ENCODE data around the gene OSBPL10.

Gene OSBPL10

GRCh38 chr3:31762888-31763351 is 218.1 kb downstream of the OSBPL10 start:
- TF ChIP-seq BHLHE40 (IDR thresholded peaks at IDR 0.05; ENCODE audit: borderline replicate concordance) = no peak
- TF ChIP-seq L3MBTL2 (conservative IDR thresholded peaks at IDR 0.05) = no peak
- no peak for TF ChIP-seq SP1 (IDR thresholded peaks at IDR 0.05)
- no peak for TF ChIP-seq ZNF384 (IDR thresholded peaks at IDR 0.05)
- TF ChIP-seq FOXK2 (IDR thresholded peaks at IDR 0.05) = no peak
- no peak for TF ChIP-seq TARDBP (IDR thresholded peaks at IDR 0.05)
- TF ChIP-seq SUZ12 (IDR thresholded peaks at IDR 0.05) = no peak
- TF ChIP-seq LEF1 (IDR thresholded peaks at IDR 0.05; ENCODE audit: borderline replicate concordance) = no peak
- no peak for TF ChIP-seq PKNOX1 (IDR thresholded peaks at IDR 0.05)
- TF ChIP-seq HDGF (IDR thresholded peaks at IDR 0.05; ENCODE audit: borderline replicate concordance) = no peak
- no peak for TF ChIP-seq FOXA1 (IDR thresholded peaks at IDR 0.05)
- no peak for TF ChIP-seq ELF4 (IDR thresholded peaks at IDR 0.05)
- no peak for TF ChIP-seq NFRKB (IDR thresholded peaks at IDR 0.05)
- TF ChIP-seq FOXM1 (IDR thresholded peaks at IDR 0.05; ENCODE audit: borderline replicate concordance) = no peak
- TF ChIP-seq CTBP1 (IDR thresholded peaks at IDR 0.05; ENCODE audit: borderline replicate concordance) = no peak
- DNase-seq (ENCODE audit: extremely low spot score) = no peak
- ChIA-PET POLR2A (no interaction called here), CTCF (no interaction called here)

GRCh38 chr3:31762097-31762764 is 218.8 kb downstream of the OSBPL10 start:
- DNase-seq (ENCODE audit: extremely low spot score) = no peak
- POLR2A ChIA-PET = no interaction called here
- CTCF ChIA-PET = no interaction called here
- 0 out of 2 replicates have a peak, but pooled peaks have one; percentile 23 for TF ChIP-seq ZNF384 (IDR thresholded peaks at IDR 0.05)
- no peak for TF ChIP-seq BHLHE40 (IDR thresholded peaks at IDR 0.05; ENCODE audit: borderline replicate concordance)

- TF ChIP-seq TARDBP (IDR thresholded peaks at IDR 0.05) (no peak), FOXK2 (IDR thresholded peaks at IDR 0.05) (no peak), CTBP1 (IDR thresholded peaks at IDR 0.05; ENCODE audit: borderline replicate concordance) (no peak), HDGF (IDR thresholded peaks at IDR 0.05; ENCODE audit: borderline replicate concordance) (no peak), FOXA1 (IDR thresholded peaks at IDR 0.05) (no peak), PKNOX1 (IDR thresholded peaks at IDR 0.05) (no peak), BHLHE40 (IDR thresholded peaks at IDR 0.05; ENCODE audit: borderline replicate concordance) (no peak), LEF1 (IDR thresholded peaks at IDR 0.05; ENCODE audit: borderline replicate concordance) (no peak), SP1 (IDR thresholded peaks at IDR 0.05) (no peak), NFRKB (IDR thresholded peaks at IDR 0.05) (no peak), FOXM1 (IDR thresholded peaks at IDR 0.05; ENCODE audit: borderline replicate concordance) (no peak), SUZ12 (IDR thresholded peaks at IDR 0.05) (no peak), L3MBTL2 (conservative IDR thresholded peaks at IDR 0.05) (no peak), ELF4 (IDR thresholded peaks at IDR 0.05) (no peak), ARNT (IDR thresholded peaks at IDR 0.05) (no peak), ZNF384 (IDR thresholded peaks at IDR 0.05) (no peak)
- CTCF ChIA-PET = no interaction called here
- DNase-seq (ENCODE audit: extremely low spot score) = no peak
- POLR2A ChIA-PET = no interaction called here
Measured at GRCh38 chr3:31760654-31761053, 220.4 kb downstream of the OSBPL10 start.

- TF ChIP-seq ZNF384 (IDR thresholded peaks at IDR 0.05) (no peak), ELF4 (IDR thresholded peaks at IDR 0.05) (no peak), CTBP1 (IDR thresholded peaks at IDR 0.05; ENCODE audit: borderline replicate concordance) (no peak), FOXK2 (IDR thresholded peaks at IDR 0.05) (no peak), SP1 (IDR thresholded peaks at IDR 0.05) (no peak), SUZ12 (IDR thresholded peaks at IDR 0.05) (no peak), FOXM1 (IDR thresholded peaks at IDR 0.05; ENCODE audit: borderline replicate concordance) (no peak), HDGF (IDR thresholded peaks at IDR 0.05; ENCODE audit: borderline replicate concordance) (no peak), ARNT (IDR thresholded peaks at IDR 0.05) (no peak), FOXA1 (IDR thresholded peaks at IDR 0.05) (no peak), LEF1 (IDR thresholded peaks at IDR 0.05; ENCODE audit: borderline replicate concordance) (no peak), L3MBTL2 (conservative IDR thresholded peaks at IDR 0.05) (no peak), NFRKB (IDR thresholded peaks at IDR 0.05) (no peak)
- ChIA-PET POLR2A (no interaction called here), CTCF (interaction anchor here (1.0 kb wide), 1 partner anchor 34 kb away, joined by 3 read pairs; no protein-coding TSS in a partner anchor)
- DNase-seq (ENCODE audit: extremely low spot score) = no peak
Measured at GRCh38 chr3:31758322-31758965, 222.6 kb downstream of the OSBPL10 start.

DNA sequence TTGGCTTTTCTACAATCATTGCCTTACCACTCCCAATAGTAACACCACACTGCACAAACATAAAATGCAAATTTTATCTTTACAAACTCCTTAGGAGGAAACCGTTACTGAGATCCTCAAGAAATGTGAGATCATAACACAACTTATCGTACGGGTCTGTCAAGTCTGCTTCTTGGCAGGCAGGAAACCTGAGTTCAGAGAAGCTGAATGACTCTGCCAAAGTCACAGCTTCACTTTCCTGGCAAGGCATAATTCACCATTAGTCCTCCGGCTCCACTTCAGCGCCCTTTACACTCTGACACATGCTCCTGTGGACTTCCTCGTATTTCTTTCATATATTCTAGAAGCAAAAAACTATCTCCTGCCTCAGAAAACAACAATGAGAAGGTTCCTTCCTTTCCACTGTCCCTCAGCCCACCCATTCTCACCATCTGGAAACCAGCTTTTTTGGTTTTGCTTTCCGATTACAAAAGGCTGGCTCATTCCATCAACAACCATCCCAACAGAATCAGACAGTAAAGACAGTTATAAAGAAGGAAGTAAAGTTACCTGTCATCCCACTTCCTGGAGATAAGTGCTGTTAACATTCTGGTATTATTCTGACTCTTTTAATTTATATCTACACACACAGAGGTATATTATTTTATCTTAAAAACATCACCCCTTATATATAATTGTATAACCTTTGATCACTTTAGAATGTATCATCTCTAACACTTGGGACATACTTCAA is 225.0 kb downstream of the OSBPL10 start:
- POLR2A ChIA-PET = no interaction called here
- no peak for DNase-seq (ENCODE audit: extremely low spot score)
- no peak for TF ChIP-seq ELF4 (IDR thresholded peaks at IDR 0.05)
- no peak for TF ChIP-seq L3MBTL2 (conservative IDR thresholded peaks at IDR 0.05)
- CTCF ChIA-PET = interaction anchor here (1.1 kb wide), 1 partner anchor 11 kb away, joined by 4 read pairs; no protein-coding TSS in a partner anchor

DNA sequence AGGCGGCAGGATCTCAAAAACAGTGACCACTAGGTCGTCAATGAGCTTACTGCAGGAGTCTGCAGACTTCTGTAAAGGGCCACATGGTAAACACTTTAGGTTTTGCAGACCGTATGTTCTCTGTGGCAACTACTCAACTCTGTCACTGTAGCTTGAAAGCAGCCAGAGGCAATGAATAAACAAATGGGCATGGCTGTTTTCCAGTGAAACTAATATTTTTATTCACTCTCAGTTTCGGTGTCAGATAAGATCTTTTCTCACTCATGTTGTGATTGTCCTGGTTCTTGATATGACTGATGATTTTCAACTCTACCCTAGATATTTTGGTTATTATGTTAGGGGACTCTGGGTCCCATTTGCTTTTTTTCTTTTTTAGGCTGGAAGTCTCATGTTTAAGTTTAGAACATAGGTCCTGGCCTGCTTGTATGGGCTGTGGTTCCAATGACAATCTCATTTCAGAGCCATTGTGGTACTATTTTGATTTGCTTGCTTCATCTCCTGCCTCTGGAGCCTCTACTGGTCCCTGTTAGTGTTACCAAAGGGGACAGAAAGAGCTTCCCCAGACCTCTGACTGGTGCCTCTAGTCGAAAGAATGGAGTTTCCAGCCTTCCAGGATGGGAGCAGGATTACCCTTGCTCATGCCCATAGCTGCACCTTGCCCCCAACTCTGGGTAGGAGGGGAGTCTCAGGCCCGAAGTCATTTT is 226.3 kb downstream of the OSBPL10 start:
- no peak for DNase-seq (ENCODE audit: extremely low spot score)
- POLR2A ChIA-PET = interaction anchor here (1.2 kb wide), 1 partner anchor 222 kb away, joined by 4 read pairs; the partner anchor contains the start of gene STT3B
- CTCF ChIA-PET = no interaction called here

More for the DNA sequence above, 226.3 kb downstream of the OSBPL10 start:
- no peak for TF ChIP-seq L3MBTL2 (conservative IDR thresholded peaks at IDR 0.05)
- TF ChIP-seq CTBP1 (IDR thresholded peaks at IDR 0.05; ENCODE audit: borderline replicate concordance) = no peak
- TF ChIP-seq ELF4 (IDR thresholded peaks at IDR 0.05) = no peak
- TF ChIP-seq PKNOX1 (IDR thresholded peaks at IDR 0.05) = no peak
- no peak for TF ChIP-seq FOXK2 (IDR thresholded peaks at IDR 0.05)
- TF ChIP-seq TARDBP (IDR thresholded peaks at IDR 0.05) = no peak
- no peak for TF ChIP-seq SUZ12 (IDR thresholded peaks at IDR 0.05)
- no peak for TF ChIP-seq LEF1 (IDR thresholded peaks at IDR 0.05; ENCODE audit: borderline replicate concordance)
- TF ChIP-seq ARNT (IDR thresholded peaks at IDR 0.05) = no peak
- no peak for TF ChIP-seq SP1 (IDR thresholded peaks at IDR 0.05)
- no peak for TF ChIP-seq NFRKB (IDR thresholded peaks at IDR 0.05)

Data from HEK293T (cell line).